ENCODE measurements around the gene HOXA1. TPM values are rescaled to one million over a fixed set of nuclear protein-coding genes. Genes with fewer than 3 reads are reported as not detected.
A peak's percentile ranks its signal among the peaks of the same experiment; 100 is the strongest.

Gene HOXA1
- total and polyA plus RNA-seq, 4 donors = 0.06 to 0.37 (median 0.32) TPM

- H3K4me3 ChIP-seq = no peak overlapping the region
- peak overlapping the region in 1 of 2 donors; percentile 55 for H3K27ac ChIP-seq (ENCODE audit: low read depth in 1 of 2, low read length in 1 of 2)
- H3K9ac ChIP-seq (ENCODE audit: insufficient read depth in 1 of 2, low read length in 2 of 2) = peak overlapping the region in 1 of 2 donors; percentile 100
- H3K36me3 ChIP-seq (ENCODE audit: control insufficient read depth in 4 of 4, insufficient read depth in 4 of 4, low read length in 4 of 4) = peaks cover 0 to 39% (median 1%) of the 10 kb centered on the region in 4 donors
- no peak for TF ChIP-seq CTCF (IDR thresholded peaks at IDR 0.05; ENCODE audit: control extremely low read depth, extremely low read depth)
- no peak for ATAC-seq (ENCODE audit: insufficient read depth, low FRiP score)
- WGBS, 2 donors = 0 to 21% methylated on average over 1 of the region's 1 CpG
- H3K9me3 ChIP-seq (ENCODE audit: control insufficient read depth in 4 of 4, insufficient read depth in 3 of 4, low read length in 3 of 4) = peaks cover 0 to 2% (median 0%) of the 10 kb centered on the region in 4 donors
- peaks cover 0 to 54% (median 5%) of the 10 kb centered on the region in 3 donors for H3K27me3 ChIP-seq (ENCODE audit: control insufficient read depth in 3 of 3, insufficient read depth in 3 of 3, low read length in 2 of 3)
- peaks cover 0 to 67% (median 1%) of the 10 kb centered on the region in 5 donors for H3K4me1 ChIP-seq (ENCODE audit: control insufficient read depth in 5 of 5, insufficient read depth in 5 of 5, low read length in 5 of 5)
- no peak for DNase-seq
Observed at GRCh38 chr7:27119412-27119911, 23.7 kb upstream of the HOXA1 start.

- TF ChIP-seq CTCF (IDR thresholded peaks at IDR 0.05; ENCODE audit: control extremely low read depth, extremely low read depth) = no peak
- Histone ChIP-seq H3K36me3 (ENCODE audit: control insufficient read depth in 4 of 4, insufficient read depth in 4 of 4, low read length in 4 of 4) (peaks cover 0 to 39% (median 1%) of the 10 kb centered on the region in 4 donors), H3K27me3 (ENCODE audit: control insufficient read depth in 3 of 3, insufficient read depth in 3 of 3, low read length in 2 of 3) (peaks cover 0 to 47% (median 5%) of the 10 kb centered on the region in 3 donors), H3K9me3 (ENCODE audit: control insufficient read depth in 4 of 4, insufficient read depth in 3 of 4, low read length in 3 of 4) (peaks cover 0 to 2% (median 0%) of the 10 kb centered on the region in 4 donors), H3K9ac (ENCODE audit: insufficient read depth in 1 of 2, low read length in 2 of 2) (peak overlapping the region in 1 of 2 donors; percentile 100), H3K4me1 (ENCODE audit: control insufficient read depth in 5 of 5, insufficient read depth in 5 of 5, low read length in 5 of 5) (peaks cover 0 to 61% (median 1%) of the 10 kb centered on the region in 5 donors), H3K27ac (ENCODE audit: low read depth in 1 of 2, low read length in 1 of 2) (peak overlapping the region in 1 of 2 donors; percentile 75), H3K4me3 (peak overlapping the region; percentile 30)
- WGBS, 2 donors = 33 to 72% methylated on average over 3 of the region's 3 CpGs
- peak in 1 of 3 donors; percentile 18 for DNase-seq
- no peak for ATAC-seq (ENCODE audit: insufficient read depth, low FRiP score)
Observed at GRCh38 chr7:27118580-27118979, 22.8 kb upstream of the HOXA1 start.

GRCh38 chr7:27117887-27118491 lies 22.2 kb upstream of the HOXA1 start:
- Histone ChIP-seq H3K27ac (ENCODE audit: low read depth in 1 of 2, low read length in 1 of 2) (peak overlapping the region in 1 of 2 donors; percentile 75), H3K9ac (ENCODE audit: insufficient read depth in 1 of 2, low read length in 2 of 2) (peak overlapping the region in 1 of 2 donors; percentile 100)
- DNase-seq = peak; percentile 71 to 88 (median 84)

More at GRCh38 chr7:27117887-27118491, 22.2 kb upstream of the HOXA1 start:
- Histone ChIP-seq H3K4me3 (peak overlapping the region; percentile 33), H3K36me3 (ENCODE audit: control insufficient read depth in 4 of 4, insufficient read depth in 4 of 4, low read length in 4 of 4) (peaks cover 0 to 45% (median 1%) of the 10 kb centered on the region in 4 donors), H3K4me1 (ENCODE audit: control insufficient read depth in 5 of 5, insufficient read depth in 5 of 5, low read length in 5 of 5) (peaks cover 0 to 55% (median 1%) of the 10 kb centered on the region in 5 donors), H3K9me3 (ENCODE audit: control insufficient read depth in 4 of 4, insufficient read depth in 3 of 4, low read length in 3 of 4) (peaks cover 0 to 2% (median 0%) of the 10 kb centered on the region in 4 donors), H3K27me3 (ENCODE audit: control insufficient read depth in 3 of 3, insufficient read depth in 3 of 3, low read length in 2 of 3) (peaks cover 0 to 43% (median 5%) of the 10 kb centered on the region in 3 donors)
- WGBS, 2 donors = 34 to 55% methylated on average over 19 of the region's 19 CpGs
- no peak for ATAC-seq (ENCODE audit: insufficient read depth, low FRiP score)
- TF ChIP-seq CTCF (IDR thresholded peaks at IDR 0.05; ENCODE audit: control extremely low read depth, extremely low read depth) = no peak

Measured in lung (tissue), 12 donors.